ENCODE results near the gene CCSER1.

- TF ChIP-seq CTCF (IDR thresholded peaks at IDR 0.05) (no peak), EZH2 (IDR thresholded peaks at IDR 0.05; ENCODE audit: borderline replicate concordance, insufficient read depth, low read depth, low read length, poor library complexity, severe bottlenecking) (no peak)
These were observed 453.1 kb downstream of the CCSER1 start for GRCh38 chr4:90580326-90580725.

Data from B cell (primary cell).